ENCODE results near the gene CREB3L2. TPM values are rescaled to one million over a fixed set of nuclear protein-coding genes. Genes with fewer than 3 reads are reported as not detected.
A peak's percentile ranks its signal among the peaks of the same experiment; 100 is the strongest.

The CREB3L2 gene
- polyA plus RNA-seq, 1 of the 3 experiments (the other 2 are of a cell fraction) = 22.9 TPM

DNA sequence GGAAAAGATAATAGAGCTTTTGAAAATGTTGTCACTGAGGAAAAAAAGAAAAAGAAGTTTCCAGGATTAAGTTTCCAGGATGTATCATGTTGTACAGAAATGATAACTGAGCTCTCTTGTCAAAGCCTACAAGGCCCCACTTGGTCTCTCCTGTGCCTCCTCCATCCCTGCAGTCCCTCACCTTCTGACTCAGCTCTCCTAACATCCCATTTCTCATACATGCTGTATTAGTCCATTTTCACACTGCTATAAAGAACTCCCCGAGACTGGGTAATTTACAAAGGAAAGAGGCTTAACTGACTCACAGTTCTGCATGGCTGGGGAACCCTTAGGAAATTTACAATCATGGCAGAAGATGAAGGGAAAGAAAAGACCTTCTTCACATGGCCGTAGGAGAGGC is 151.3 kb downstream of the CREB3L2 start:
- no peak for DNase-seq
- TF ChIP-seq MEF2A (IDR thresholded peaks at IDR 0.05; ENCODE audit: borderline replicate concordance, low read depth) (no peak), SMC3 (IDR thresholded peaks at IDR 0.05; ENCODE audit: low read depth, low read length) (no peak), TAF1 (IDR thresholded peaks at IDR 0.05; ENCODE audit: borderline replicate concordance, low read depth, low read length) (no peak), FOSL2 (IDR thresholded peaks at IDR 0.05; ENCODE audit: borderline replicate concordance, low read depth) (peak; percentile 20; the same call in 1 of the 2 replicates), SIN3A (IDR thresholded peaks at IDR 0.05; ENCODE audit: borderline replicate concordance, low read depth, low read length) (no peak), PBX3 (IDR thresholded peaks at IDR 0.05) (no peak)
- TF ChIP-seq, protein P1, sequence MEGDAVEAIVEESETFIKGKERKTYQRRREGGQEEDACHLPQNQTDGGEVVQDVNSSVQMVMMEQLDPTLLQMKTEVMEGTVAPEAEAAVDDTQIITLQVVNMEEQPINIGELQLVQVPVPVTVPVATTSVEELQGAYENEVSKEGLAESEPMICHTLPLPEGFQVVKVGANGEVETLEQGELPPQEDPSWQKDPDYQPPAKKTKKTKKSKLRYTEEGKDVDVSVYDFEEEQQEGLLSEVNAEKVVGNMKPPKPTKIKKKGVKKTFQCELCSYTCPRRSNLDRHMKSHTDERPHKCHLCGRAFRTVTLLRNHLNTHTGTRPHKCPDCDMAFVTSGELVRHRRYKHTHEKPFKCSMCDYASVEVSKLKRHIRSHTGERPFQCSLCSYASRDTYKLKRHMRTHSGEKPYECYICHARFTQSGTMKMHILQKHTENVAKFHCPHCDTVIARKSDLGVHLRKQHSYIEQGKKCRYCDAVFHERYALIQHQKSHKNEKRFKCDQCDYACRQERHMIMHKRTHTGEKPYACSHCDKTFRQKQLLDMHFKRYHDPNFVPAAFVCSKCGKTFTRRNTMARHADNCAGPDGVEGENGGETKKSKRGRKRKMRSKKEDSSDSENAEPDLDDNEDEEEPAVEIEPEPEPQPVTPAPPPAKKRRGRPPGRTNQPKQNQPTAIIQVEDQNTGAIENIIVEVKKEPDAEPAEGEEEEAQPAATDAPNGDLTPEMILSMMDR (IDR thresholded peaks at IDR 0.05) = no peak
- H3K36me3 ChIP-seq (replicated peaks in 1 of 2; ENCODE audit: control insufficient read depth in 1 of 2, insufficient read depth in 2 of 2, low read length in 1 of 2) = peaks cover 5 to 13% of the 10 kb centered on the region in 2 experiments
- WGBS (ENCODE audit: low lambda C conversion rate) = 66% methylated on average over 2 of the region's 2 CpGs
- no peaks in the 10 kb centered on the region for H3K9me2 ChIP-seq
- no peak overlapping the region for H3K4me3 ChIP-seq (ENCODE audit: low read depth in 2 of 2, low read length in 1 of 2)
- H3F3A ChIP-seq (replicated peaks; ENCODE audit: insufficient read depth) = peaks cover 40% of the 10 kb centered on the region
- CTCF ChIA-PET = interaction anchor here (0.9 to 1.9 kb wide), 5 partner anchors 12 to 194 kb away, joined by 3 to 8 read pairs (median 6); partner anchors contain the start of gene CREB3L2
- no peak overlapping the region for H2AFZ ChIP-seq (ENCODE audit: low read depth)
- H3K79me2 ChIP-seq (ENCODE audit: insufficient read depth) = peaks cover 6% of the 10 kb centered on the region
- peaks cover 14 to 20% of the 10 kb centered on the region in 2 experiments; a peak in 3 of 4 replicates for H3K4me1 ChIP-seq (ENCODE audit: control insufficient read depth in 1 of 2, insufficient read depth in 2 of 2, low read depth in 1 of 2, low read length in 1 of 2)
- no peak overlapping the region; the same call in 1 of the 2 replicates for H3K4me2 ChIP-seq
- POLR2A ChIA-PET = no interaction called here
- H3K9ac ChIP-seq = peak overlapping the region; percentile 10; the same call in 1 of the 2 replicates
- no peaks in the 10 kb centered on the region for H3K9me3 ChIP-seq
- H3K27me3 ChIP-seq (ENCODE audit: insufficient read depth) = no peaks in the 10 kb centered on the region
- H4K20me1 ChIP-seq (ENCODE audit: insufficient read depth) = no peaks in the 10 kb centered on the region
- H3K27ac ChIP-seq (ENCODE audit: low read depth in 2 of 2, low read length in 1 of 2) = peak overlapping the region in 1 of 2 experiments; percentile 61; a peak in 2 of 4 replicates

DNA sequence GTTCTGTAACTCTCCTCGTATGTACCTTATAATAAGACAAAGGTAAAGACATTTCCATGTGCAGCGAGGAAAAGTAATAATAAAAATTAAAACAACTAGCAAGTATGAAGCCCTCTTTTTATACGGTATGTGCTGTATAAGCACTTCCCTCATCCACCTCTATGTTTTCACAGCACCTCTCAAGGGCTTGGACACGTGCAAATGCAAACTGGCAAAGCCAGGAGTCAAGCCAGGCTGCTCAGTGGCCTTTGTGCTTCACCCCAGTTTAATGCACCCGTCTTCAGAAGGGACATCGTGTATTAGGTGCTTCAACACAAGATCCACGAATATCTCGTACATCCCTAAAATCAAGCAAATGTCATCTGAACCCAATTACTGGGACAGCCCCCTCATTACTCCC is 153.8 kb downstream of the CREB3L2 start:
- WGBS (ENCODE audit: low lambda C conversion rate) = 93% methylated on average over 8 of the region's 8 CpGs
- H4K20me1 ChIP-seq (ENCODE audit: insufficient read depth) = no peaks in the 10 kb centered on the region
- H3K36me3 ChIP-seq (replicated peaks in 1 of 2; ENCODE audit: control insufficient read depth in 1 of 2, insufficient read depth in 2 of 2, low read length in 1 of 2) = peaks cover 3 to 7% of the 10 kb centered on the region in 2 experiments
- peaks cover 14 to 27% of the 10 kb centered on the region in 2 experiments; a peak in 3 of 4 replicates for H3K4me1 ChIP-seq (ENCODE audit: control insufficient read depth in 1 of 2, insufficient read depth in 2 of 2, low read depth in 1 of 2, low read length in 1 of 2)
- H3K4me3 ChIP-seq (ENCODE audit: low read depth in 2 of 2, low read length in 1 of 2) = no peak overlapping the region
- H3K9me3 ChIP-seq = no peaks in the 10 kb centered on the region
- H3K9ac ChIP-seq = no peak overlapping the region
- peaks cover 20% of the 10 kb centered on the region for H3K79me2 ChIP-seq (ENCODE audit: insufficient read depth)
- H3K4me2 ChIP-seq = no peak overlapping the region
- POLR2A ChIA-PET = interaction anchor here (0.8 to 2.2 kb wide), 3 partner anchors 154 to 192 kb away, joined by 3 to 14 read pairs (median 6); partner anchors contain the start of gene CREB3L2
- H3K27ac ChIP-seq (ENCODE audit: low read depth in 2 of 2, low read length in 1 of 2) = no peak overlapping the region; a peak in 1 of 4 replicates
- H3K9me2 ChIP-seq = no peaks in the 10 kb centered on the region
- CTCF ChIA-PET = interaction anchor here (1.0 to 4.2 kb wide), 5 partner anchors 28 to 203 kb away, joined by 3 to 27 read pairs (median 4); partner anchors contain the start of gene CREB3L2
- no peaks in the 10 kb centered on the region for H3K27me3 ChIP-seq (ENCODE audit: insufficient read depth)
- H3F3A ChIP-seq (replicated peaks; ENCODE audit: insufficient read depth) = peaks cover 38% of the 10 kb centered on the region
- H2AFZ ChIP-seq (ENCODE audit: low read depth) = no peak overlapping the region
- no peak for TF ChIP-seq TCF12 (IDR thresholded peaks at IDR 0.05)
- TF ChIP-seq, protein P2, sequence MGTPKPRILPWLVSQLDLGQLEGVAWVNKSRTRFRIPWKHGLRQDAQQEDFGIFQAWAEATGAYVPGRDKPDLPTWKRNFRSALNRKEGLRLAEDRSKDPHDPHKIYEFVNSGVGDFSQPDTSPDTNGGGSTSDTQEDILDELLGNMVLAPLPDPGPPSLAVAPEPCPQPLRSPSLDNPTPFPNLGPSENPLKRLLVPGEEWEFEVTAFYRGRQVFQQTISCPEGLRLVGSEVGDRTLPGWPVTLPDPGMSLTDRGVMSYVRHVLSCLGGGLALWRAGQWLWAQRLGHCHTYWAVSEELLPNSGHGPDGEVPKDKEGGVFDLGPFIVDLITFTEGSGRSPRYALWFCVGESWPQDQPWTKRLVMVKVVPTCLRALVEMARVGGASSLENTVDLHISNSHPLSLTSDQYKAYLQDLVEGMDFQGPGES (IDR thresholded peaks at IDR 0.05; ENCODE audit: low read depth, low read length) = no peak
- TF ChIP-seq MAX (IDR thresholded peaks at IDR 0.05; ENCODE audit: low read depth) = no peak
- no peak for TF ChIP-seq FOSL2 (IDR thresholded peaks at IDR 0.05; ENCODE audit: borderline replicate concordance, low read depth)
- TF ChIP-seq FOXJ3 (CRISPR knock-in tag; IDR thresholded peaks at IDR 0.05) = no peak
- TF ChIP-seq RCOR1 (IDR thresholded peaks at IDR 0.05; ENCODE audit: low read length) = no peak
- TF ChIP-seq USF1 (IDR thresholded peaks at IDR 0.05; ENCODE audit: borderline replicate concordance, low read depth) = no peak
- no peak for TF ChIP-seq CHD2 (IDR thresholded peaks at IDR 0.05; ENCODE audit: low read length, partially characterized antibody)
- no peak for TF ChIP-seq SIN3A (IDR thresholded peaks at IDR 0.05; ENCODE audit: borderline replicate concordance, low read depth, low read length)
- TF ChIP-seq GABPA (IDR thresholded peaks at IDR 0.05; ENCODE audit: low read depth) = no peak
- no peak for TF ChIP-seq GATA2 (CRISPR knock-in tag; IDR thresholded peaks at IDR 0.05)
- no peak for TF ChIP-seq PBX3 (IDR thresholded peaks at IDR 0.05)
- no peak for DNase-seq

Measured in SK-N-SH (cell line).